SH-SY5Y (cell line): Measurements from ENCODE around the gene WWOX.

Experiments
- GATA2 ChIP-seq: IDR thresholded peaks from 2 replicates; pipeline ENCODE4 v1.6.1; 2011; ENCODE audit warnings: mild to moderate bottlenecking, low read depth, low read length
- GATA3 ChIP-seq: IDR thresholded peaks from 2 replicates; pipeline ENCODE4 v1.6.1; 2011; ENCODE audit warnings: low read depth, mild to moderate bottlenecking, low read length, moderate library complexity

- TF ChIP-seq GATA2: no peak
- TF ChIP-seq GATA3: no peak
Measured at GRCh38 chr16:78597809-78598570, 498.5 kb downstream of the WWOX start.
